ENCODE results near the gene NAA20.

Gene NAA20

GRCh38 chr20:20063941-20064702 is 47.0 kb downstream of the NAA20 start:
- DNase-seq, result no peak
- Mint-ChIP-seq H3K27ac (no peak overlapping the region), H3K36me3 (ENCODE audit: low read depth) (no peaks in the 10 kb centered on the region), H3K4me1 (no peaks in the 10 kb centered on the region), H3K9me3 (no peaks in the 10 kb centered on the region), H3K4me3 (no peak overlapping the region), H3K27me3 (peaks cover 26% of the 10 kb centered on the region)
- ATAC-seq, result no peak

GRCh38 chr20:20065361-20065760 is 48.2 kb downstream of the NAA20 start:
- no peak overlapping the region for H3K4me3 Mint-ChIP-seq
- no peaks in the 10 kb centered on the region for H3K4me1 Mint-ChIP-seq
- H3K36me3 Mint-ChIP-seq (ENCODE audit: low read depth), result no peaks in the 10 kb centered on the region
- DNase-seq (no peak), ATAC-seq (no peak)
- no peaks in the 10 kb centered on the region for H3K9me3 Mint-ChIP-seq
- H3K27me3 Mint-ChIP-seq, result peaks cover 23% of the 10 kb centered on the region
- H3K27ac Mint-ChIP-seq, result no peak overlapping the region

- H3K27ac Mint-ChIP-seq, result no peak overlapping the region
- no peaks in the 10 kb centered on the region for H3K9me3 Mint-ChIP-seq
- no peaks in the 10 kb centered on the region for H3K36me3 Mint-ChIP-seq (ENCODE audit: low read depth)
- H3K4me1 Mint-ChIP-seq, result no peaks in the 10 kb centered on the region
- DNase-seq (no peak), ATAC-seq (no peak)
- H3K27me3 Mint-ChIP-seq, result peaks cover 1% of the 10 kb centered on the region
- no peak overlapping the region for H3K4me3 Mint-ChIP-seq
These were observed 53.9 kb downstream of the NAA20 start for GRCh38 chr20:20070871-20071726.

- no peaks in the 10 kb centered on the region for H3K36me3 Mint-ChIP-seq (ENCODE audit: low read depth)
- no peak overlapping the region for H3K4me3 Mint-ChIP-seq
- no peaks in the 10 kb centered on the region for H3K4me1 Mint-ChIP-seq
- peaks cover 6% of the 10 kb centered on the region for H3K27me3 Mint-ChIP-seq
- no peak overlapping the region for H3K27ac Mint-ChIP-seq
- DNase-seq (no peak), ATAC-seq (no peak)
- H3K9me3 Mint-ChIP-seq, result no peaks in the 10 kb centered on the region
These were observed 56.7 kb downstream of the NAA20 start for GRCh38 chr20:20073801-20074371.

- ATAC-seq (no peak), DNase-seq (no peak)
- Mint-ChIP-seq H3K4me3 (no peak overlapping the region), H3K4me1 (no peaks in the 10 kb centered on the region), H3K27ac (no peak overlapping the region), H3K9me3 (no peaks in the 10 kb centered on the region), H3K27me3 (peaks cover 10% of the 10 kb centered on the region), H3K36me3 (ENCODE audit: low read depth) (no peaks in the 10 kb centered on the region)
These were observed 57.9 kb downstream of the NAA20 start for GRCh38 chr20:20075032-20075431.

- ATAC-seq (peak; percentile 59), DNase-seq (no peak)
- Mint-ChIP-seq H3K27me3 (peaks cover 10% of the 10 kb centered on the region), H3K9me3 (no peaks in the 10 kb centered on the region), H3K36me3 (ENCODE audit: low read depth) (no peaks in the 10 kb centered on the region), H3K4me1 (no peaks in the 10 kb centered on the region), H3K4me3 (no peak overlapping the region), H3K27ac (no peak overlapping the region)
These were observed 59.3 kb downstream of the NAA20 start for GRCh38 chr20:20076297-20077065.

- Mint-ChIP-seq H3K27ac (no peak overlapping the region), H3K27me3 (peaks cover 14% of the 10 kb centered on the region), H3K4me1 (no peaks in the 10 kb centered on the region), H3K9me3 (no peaks in the 10 kb centered on the region), H3K36me3 (ENCODE audit: low read depth) (no peaks in the 10 kb centered on the region), H3K4me3 (no peak overlapping the region)
- no peak for ATAC-seq
- no peak for DNase-seq
These were observed 60.9 kb downstream of the NAA20 start for GRCh38 chr20:20078041-20078440.

GRCh38 chr20:20079102-20079784 is 62.1 kb downstream of the NAA20 start:
- ATAC-seq (no peak), DNase-seq (no peak)
- H3K27me3 Mint-ChIP-seq, result peaks cover 14% of the 10 kb centered on the region
- no peaks in the 10 kb centered on the region for H3K9me3 Mint-ChIP-seq
- H3K4me3 Mint-ChIP-seq, result no peak overlapping the region
- H3K4me1 Mint-ChIP-seq, result peaks cover 4% of the 10 kb centered on the region
- H3K36me3 Mint-ChIP-seq (ENCODE audit: low read depth), result no peaks in the 10 kb centered on the region
- no peak overlapping the region for H3K27ac Mint-ChIP-seq

All from activated naive CD8-positive, alpha-beta T cell treated with anti-CD3 and anti-CD28 coated beads, Interleukin-2, amount 50 U/mL, for 24 hours (primary cell).